GM18873 (cell line): ENCODE data around the gene TNNC1.

ENCODE experiments used
- ATAC-seq: cut with Tn5 transposase; IDR thresholded peaks from one replicate; pipeline ENCODE4 v1.9.1; 2021; ENCODE audit warnings: mild to moderate bottlenecking, moderate library complexity, moderate number of reproducible peaks; ENCODE audit not compliant: unreplicated experiment, low FRiP score

The TNNC1 gene

DNA sequence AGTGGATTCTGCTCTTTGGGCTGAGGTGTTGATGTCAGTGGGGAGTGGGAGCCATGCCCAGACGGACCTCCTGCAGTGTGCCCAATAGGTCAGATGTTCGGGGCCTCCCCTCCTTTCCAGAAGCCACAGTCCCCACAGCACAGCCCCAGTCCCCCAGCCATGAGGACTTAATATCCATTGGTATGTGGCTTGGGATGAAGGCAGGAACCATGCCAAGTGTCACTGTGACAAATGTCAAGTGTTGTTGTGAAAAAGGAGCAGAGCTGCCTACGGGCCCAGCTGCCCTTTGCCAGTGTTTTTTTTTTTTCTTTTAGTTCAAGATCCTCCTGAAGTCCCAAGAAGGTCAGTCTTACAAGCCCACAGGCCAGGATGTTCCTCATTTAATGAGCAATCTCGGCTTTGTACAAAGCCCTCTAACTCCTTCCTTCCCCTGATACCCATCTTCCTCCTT, 21.1 kb downstream of the TNNC1 start:
- ATAC-seq, result no peak

DNA sequence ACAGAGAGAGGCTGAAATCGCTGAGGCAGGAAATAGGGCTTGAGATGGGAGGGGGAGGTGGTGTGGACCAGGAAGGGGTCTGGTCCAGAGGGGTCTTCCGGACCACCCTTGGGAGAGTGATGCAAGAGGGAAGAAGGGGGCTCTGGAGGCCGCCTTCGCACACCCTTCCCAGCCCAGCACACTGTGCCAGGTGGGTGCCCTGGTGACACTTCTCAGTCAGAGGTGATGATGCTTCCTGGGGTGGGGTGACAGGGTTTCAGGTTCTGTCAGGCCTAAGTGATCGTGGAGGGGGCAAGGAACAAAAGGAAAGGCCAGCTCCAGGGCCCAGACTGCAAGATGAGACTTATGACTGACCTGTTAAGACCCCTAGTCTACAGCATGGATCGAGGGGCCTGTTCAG, 21.6 kb downstream of the TNNC1 start:
- ATAC-seq, result no peak

DNA sequence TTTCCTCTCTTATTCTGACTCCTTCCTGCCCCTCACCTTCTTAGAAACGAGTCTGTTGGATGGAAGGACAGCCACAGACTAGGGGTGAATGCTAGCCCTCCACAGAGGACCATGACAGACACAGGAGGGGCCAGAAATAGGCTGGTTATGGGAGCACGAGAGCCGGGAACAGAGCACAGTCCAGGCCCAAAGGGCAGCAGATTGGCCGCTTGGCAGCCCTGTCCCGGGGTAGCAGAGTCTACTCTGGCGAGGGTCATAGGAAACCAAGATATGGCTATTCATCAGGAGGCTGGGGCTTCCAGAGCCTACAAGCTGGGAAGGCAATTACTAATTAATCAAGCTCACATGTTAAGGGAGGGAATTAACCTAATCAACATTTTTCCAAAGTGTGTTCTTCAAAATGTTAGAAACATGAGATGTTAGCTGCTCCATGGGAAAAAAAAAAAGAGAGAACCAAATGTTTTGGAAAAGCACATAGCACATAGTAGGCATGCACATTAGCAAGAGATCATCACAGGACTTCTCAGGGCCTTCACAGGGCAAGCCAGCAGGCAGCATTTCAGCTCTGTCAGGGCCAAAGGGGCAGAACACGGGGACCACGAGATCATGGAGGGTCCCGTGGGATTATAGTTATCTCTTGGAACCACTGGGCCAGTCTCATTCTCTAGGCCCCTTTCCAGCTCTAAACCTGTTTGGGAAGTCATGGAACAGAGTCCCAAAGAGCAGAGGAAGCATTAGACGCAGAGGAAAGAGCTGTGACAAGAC, 22.2 kb downstream of the TNNC1 start:
- no peak for ATAC-seq

DNA sequence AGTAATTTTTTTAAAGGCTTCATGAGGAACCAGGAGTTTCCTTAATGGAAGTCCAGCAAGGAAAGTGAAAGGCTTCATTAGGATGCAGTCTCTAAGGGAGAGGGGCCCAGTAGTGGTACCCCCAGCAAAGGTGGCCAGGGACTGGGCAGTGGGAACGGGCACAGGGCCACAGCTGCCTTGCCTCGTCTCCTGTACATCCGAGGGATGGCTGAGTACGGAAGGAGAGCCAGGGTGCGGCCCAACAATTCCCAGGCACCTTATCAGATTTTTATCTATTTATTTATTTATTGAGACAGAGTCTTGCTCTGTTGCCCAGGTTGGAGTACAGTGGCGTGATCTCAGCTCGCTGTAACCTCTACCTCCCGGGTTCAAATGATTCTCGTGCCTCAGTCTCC, 23.4 kb downstream of the TNNC1 start:
- no peak for ATAC-seq

DNA sequence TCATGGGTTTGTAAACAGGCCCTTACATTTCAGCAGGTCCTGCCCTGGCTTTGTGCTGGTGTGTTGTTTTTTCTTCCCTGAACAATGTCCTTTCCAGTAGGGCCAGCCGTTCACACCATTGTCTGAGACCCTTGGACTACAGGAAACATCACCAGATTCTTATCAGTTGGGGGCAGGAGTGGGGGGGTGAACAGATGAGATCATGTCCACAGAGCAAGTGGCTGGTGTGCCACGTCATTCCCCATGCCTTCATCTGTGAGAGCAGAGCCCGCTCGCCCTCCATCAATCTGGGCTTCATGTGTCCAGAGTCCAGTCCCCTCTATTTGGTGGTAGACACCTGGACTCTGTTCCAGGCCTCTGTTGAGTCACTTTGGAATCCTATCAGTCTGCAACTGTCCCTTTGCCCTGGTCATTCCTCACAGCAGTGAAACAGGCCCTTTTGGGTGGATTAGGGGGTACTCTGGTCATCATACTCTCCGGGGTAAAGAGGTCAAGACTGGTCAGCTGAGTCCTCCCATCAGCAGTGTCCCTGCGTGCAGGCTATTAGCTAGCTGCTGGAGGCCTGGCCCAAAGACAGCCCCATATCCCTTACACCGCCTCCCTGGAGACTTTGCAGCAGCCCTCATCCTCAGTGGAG, 23.9 kb downstream of the TNNC1 start:
- no peak for ATAC-seq

DNA sequence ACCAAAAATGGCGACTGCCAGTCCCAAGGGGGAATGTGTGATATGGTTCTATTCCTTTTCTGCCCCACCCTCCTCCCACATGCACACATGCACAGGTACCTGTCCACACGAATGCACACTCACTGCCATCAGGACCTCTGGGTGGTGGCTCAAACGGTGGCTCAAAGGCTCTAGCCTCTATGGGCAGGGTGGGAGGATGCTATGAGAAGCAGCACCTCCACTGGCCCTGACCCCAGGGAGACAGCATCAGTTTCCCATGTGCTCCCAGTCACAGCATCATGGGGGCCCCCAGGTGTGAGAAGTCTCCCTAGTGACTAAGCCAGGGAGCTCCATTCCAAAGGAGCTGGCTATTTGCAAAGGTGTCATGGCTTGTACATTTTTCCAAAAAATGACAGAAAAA, 24.8 kb downstream of the TNNC1 start:
- no peak for ATAC-seq

DNA sequence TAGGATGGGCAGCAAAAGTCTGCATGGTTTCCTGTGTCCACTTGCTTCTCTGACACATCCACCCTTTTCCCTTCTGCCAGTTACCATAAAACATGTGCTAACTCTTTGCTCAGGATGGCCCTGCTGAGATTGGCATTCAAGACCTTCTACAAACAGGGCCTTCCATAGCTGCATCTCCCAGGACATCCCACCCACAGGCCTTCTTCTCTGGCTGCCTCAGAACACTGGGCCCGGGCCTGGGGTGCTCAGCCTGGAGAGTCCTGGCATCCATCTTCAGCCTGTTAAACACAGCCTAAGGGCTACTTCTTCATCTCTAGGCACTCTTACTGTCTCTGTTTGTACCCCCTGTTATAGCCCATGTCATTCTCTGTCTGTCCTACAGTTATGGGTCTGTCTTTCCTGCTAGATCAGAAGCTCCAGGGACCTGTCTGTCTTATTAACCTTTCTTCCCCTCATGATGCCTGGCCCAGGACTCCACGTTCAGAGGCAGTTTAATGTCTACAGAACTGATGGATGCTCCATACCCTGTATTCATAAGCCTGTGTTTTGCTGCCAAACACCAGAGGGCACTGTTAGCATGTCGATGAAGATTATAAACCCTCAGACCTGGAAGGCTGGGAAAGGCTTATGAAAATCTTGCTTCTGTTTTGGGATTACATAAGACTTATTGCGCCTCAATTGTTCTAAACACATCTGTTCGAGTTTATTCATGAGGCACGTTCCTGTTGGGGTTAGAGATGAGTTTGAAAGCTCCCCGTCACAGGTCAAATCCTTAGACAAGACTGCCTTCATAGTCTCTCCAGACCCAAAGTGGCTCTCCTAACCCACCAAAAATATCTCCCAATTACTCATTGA, 25.5 kb downstream of the TNNC1 start:
- no peak for ATAC-seq

DNA sequence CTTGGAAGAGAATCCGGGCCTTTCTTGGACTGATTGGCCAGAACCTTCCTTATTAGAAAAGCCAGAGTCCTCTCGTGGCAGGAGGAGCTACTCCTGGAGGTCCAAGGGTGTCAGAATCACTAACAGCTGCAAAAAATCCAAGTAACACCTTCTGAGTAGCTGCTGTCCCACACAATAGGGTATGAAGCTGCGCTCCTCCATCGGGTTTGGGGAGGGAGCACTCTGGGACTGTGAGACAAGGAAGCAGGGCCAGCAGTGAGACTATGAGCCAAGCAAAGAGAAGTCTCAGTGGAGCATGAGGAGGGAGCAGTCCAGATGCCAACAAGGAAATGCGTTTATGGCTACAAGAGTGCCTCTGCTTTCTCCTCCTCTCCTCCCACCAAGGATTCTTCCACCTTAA, 30.7 kb downstream of the TNNC1 start:
- ATAC-seq, result no peak

DNA sequence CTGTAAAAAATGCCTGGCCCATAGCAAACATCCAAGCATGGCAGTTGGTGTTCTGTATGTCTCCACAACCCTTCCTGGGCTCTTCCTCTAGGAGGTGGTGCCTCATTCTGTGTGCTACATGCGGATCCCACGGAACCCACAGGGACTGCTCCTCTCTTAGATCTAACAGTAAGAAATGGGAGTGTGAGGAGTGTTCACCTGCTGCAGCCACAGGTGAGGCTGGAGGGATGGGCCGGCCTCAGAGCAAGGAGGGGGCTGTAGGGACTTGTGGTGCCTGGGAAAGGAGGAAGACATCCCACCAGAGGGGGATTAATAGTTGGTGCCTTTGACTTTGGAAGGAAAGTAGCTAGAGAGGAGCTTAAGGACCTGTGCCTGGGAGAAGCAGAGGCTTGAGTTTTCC, 31.2 kb downstream of the TNNC1 start:
- ATAC-seq, result no peak

DNA sequence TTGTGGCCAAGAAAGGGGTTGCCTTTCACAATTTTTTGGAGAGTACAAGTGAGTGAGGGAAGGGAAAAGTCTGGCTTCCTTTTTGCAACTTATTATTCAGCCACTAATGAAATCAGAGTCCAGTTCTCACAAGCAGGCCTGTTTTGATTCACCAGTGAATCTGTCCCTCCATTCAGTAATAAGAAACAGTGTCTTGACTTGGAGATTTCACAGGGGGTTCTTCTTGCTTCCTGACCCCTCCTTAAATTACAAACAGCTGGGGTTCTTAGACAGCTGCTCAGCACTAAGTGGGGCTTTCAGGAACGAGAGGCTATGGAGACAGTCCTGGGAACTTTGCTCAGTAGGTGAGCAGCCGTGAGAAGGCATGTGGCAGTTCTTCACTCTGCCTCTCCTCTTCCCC, 33.5 kb downstream of the TNNC1 start:
- no peak for ATAC-seq

DNA sequence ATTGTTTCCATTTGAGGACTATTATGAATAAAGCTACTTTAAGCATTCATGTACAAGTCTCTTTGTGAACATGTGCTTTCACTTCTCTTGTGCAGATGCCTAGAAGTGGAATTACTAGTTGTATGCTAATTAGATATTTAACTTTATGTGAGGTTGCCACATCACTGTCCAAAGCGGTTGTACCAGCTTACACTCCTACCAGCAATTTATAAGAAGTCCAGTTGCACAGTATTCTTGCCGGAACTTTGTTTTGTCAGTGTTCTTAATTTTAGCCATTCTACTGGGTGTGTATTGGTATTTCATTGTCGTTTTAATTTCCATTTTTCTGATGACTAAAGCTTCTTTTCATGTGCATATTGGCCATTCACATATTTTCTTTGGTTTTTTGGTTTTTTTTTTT, 38.0 kb downstream of the TNNC1 start:
- ATAC-seq, result no peak

DNA sequence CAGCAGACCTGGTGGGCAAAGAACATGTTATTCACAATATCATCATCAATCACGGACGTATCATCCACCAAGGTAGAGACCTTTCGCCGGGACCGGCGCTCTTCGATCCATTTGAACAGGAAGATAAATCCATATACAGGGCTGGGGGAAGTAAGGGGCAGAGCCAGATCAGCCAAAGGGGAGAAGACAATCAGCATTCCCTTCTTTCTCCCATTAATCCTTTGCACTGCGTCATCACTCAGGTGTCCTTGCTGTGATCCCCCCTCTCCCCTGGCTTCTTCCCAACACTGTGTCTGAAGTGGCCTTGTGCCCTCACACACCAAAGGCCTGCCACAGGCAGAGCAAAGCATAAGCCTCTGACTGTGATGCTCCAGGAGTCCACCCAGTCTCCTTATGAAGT, 45.4 kb downstream of the TNNC1 start:
- ATAC-seq, result no peak

DNA sequence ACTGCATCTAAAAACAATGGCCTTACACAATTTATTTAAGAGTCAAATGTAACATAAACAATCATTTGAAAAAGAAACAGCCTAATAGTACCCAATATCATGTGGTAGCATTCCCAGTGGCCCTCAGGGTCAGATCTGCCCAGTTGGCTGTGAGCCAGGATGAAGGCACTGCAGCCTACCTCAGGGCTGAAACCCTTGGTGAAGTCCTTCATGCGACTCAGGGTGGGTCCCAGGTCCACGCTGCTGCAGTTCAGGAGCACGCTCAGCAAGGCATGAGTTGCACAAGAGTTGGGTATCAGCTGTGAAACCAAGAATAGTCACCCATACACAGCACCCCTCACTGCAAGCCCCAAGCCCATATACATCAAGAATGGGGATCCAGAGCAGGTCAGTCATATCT, 46.1 kb downstream of the TNNC1 start:
- no peak for ATAC-seq

DNA sequence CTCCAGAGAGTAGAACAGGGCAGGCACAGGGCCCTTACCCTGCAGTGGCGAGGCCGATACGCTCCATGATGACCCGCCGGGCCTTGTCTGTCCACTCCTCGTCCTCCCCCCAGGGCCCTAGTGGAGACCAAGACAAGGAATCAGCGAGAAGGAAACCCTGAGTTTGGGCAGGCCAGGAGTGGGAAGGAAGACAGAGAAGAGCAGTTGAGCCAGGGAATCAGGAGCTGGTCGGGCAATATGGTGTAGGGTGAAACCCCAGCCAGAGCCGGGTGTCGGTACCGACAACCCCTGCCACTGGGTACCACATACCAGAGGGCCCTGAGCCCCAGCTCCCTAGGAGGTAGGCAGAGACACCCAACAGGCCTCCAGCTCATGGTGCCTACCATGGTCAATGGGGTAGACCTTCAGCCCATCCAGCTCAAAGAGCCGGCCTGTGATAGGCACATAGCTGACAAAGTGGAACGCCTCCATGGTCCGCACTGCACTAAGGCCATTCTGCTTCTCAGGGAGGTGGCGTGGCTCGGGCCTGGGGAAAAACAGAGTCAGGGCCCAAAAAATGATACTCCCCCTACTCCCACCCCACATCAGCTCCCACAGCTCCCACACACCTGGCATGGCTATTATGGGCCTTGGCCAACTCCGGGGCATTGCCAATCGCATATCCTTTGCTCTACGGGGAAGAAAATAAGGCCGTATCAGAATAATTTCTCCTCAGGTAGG, 46.9 kb downstream of the TNNC1 start:
- no peak for ATAC-seq

DNA sequence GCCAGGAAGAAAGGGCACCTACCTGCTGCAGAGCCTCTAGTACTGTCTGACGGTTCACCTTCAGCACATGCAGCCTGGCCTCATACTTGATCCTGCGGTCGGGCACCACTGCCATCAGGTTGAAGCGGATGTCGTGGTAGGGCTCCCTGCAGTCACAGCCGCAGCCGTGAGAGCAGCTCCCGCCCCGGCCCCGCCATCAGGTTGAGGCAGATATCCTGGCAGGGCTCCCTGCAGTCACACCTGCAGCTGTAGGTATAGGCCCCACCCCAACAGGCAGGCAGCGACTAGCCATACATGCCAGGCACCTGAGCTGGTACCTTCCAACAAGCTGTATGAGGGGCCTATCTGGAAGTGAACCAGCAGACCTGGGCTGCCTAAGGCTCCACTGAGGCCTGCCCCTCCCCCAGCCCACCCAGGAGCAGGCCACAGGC, 47.6 kb downstream of the TNNC1 start:
- ATAC-seq, result no peak

DNA sequence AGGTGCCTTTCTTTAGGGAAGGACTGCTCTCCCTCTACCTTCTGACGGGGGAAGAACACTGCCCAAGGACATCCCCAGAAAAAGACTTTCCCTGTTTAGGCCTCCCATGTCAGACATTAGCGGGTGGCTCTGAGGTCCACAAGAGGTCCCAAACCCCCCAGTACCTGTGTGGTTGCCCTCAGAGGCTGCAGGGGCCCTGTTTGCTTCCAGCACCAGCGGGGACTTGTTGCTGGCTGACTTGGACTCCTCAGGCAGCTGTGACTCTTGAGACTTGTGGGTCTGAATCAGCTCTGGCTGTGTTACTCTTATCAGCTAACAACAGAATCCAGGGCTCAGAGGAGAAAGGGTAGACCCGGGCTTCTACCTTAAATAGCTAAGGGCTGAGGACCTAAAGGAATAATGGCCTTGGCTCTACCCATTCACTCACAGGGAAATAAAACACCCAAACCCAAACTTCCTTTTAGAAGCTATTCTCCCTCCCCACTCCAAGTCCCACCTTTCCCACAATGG, 48.2 kb downstream of the TNNC1 start:
- no peak for ATAC-seq

DNA sequence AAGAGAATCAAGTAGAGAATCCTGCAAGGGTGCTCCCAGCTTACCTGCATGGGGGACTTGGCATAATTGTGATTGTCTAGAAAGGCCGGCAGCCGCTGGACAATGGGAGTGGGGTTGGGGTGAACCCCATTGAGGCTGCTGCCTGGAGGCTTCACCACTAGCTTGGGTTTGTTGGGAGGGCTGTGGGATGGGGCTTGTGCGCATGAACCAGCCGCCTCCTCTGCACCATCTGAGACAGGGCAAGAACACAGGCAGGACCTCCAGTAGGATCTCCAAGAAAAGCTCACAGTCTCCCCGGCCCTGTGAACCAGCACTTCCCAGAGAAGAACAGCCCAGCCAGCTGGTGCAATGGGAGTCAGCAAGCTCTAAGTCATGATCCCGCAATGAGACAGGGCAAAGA, 48.8 kb downstream of the TNNC1 start:
- no peak for ATAC-seq

DNA sequence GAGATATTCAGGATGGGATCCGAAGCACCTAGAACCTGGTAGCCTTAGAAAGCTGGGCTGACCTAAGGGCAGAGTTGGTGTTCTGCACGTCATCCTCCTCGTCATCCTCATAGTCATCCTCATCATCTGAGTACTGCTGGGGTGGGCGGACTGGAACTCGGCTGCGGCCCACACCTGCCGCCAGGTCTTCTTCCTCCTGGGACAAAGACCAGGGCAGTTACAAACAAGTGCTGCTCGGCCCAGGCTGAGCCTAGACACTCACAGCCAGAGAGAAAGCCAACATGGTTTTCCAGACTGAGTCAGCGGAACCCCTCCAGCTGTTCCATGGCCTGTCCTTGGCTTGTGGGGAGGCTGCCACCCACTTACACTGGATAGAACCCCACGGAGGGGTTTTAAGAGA, 49.5 kb downstream of the TNNC1 start:
- ATAC-seq, result no peak

DNA sequence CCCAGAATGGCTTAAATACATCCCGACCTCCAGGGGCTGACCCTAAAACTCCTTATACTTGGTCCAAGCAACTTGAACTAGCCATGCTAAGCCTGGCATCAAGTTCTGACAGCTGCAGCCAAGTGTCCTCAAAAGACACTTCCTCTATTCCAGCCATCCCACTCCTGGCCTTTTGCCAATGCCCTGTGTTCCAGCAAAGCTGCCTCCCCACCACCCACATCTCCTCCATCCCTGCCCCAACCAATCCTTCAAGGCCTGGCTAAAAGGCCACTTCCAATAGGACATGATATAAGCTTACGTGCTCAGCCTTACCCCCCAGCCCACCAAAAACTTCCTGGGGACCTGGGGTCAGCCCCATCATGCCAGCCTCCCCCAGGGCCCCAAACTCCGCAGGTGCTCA, 49.9 kb downstream of the TNNC1 start:
- ATAC-seq, result no peak

DNA sequence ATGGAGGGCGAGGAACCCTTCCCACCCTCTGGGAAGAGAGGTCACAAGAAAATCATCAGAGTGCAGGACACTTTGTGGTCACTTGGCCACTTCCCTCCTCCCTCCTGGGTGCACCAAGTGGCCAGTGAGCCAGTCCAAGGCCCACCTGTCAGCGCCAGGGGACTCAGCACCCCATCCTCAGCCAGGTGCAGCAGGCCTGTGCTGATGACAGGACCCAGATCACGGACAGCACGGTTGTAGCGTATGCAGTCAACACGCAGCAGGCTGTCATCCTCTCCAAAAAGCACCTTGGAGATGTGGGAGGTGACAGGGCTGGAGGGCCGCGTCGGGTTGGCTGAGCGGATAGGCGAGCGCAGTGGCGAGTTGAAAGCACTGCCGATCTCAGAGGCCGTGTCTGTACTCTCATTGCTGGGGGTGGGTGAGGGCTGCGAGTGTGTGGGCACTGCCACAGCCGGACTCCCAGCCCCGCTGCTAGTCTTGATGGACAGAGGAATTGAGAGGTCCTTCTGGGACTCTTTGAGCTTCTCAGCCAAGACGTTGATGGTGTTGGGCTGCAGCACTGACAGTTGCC, 50.5 kb downstream of the TNNC1 start:
- no peak for ATAC-seq
